Stomach (tissue), 9 donors: Measurements from ENCODE around the gene FXYD2. TPM values are rescaled to one million over a fixed set of nuclear protein-coding genes. Genes with fewer than 3 reads are reported as not detected.

Source experiments
- DNase-seq, 2 donors: peaks; one replicate each; pipeline versions ENCODE4 v3.0.0 to v3.0.0-alpha.2; 2013 to 2019
- H3K27ac ChIP-seq, 5 donors: fragments of 200-600 bp in 4 of 5; sonication (generic) in 4 of 5; one replicate each; pipeline ENCODE4 v1.5.1; 2013 to 2019; ENCODE audit warnings: mild to moderate bottlenecking in 1 of 5, moderate library complexity in 1 of 5
- H3K27me3 ChIP-seq, 3 donors: fragments of 200-600 bp; sonication (generic); one replicate each; pipeline ENCODE4 v1.5.1; 2017 to 2019; ENCODE audit warnings: mixed run types in 1 of 3
- H3K36me3 ChIP-seq, 4 donors: fragments of 200-600 bp; sonication (generic); 1 replicate in 3 of 4; 2 replicates in 1 of 4; pipeline ENCODE4 v1.5.1; 2016 to 2019
- H3K4me1 ChIP-seq, 4 donors: fragments of 200-600 bp; sonication (generic); one replicate each; pipeline ENCODE4 v1.5.1; 2016 to 2019
- H3K4me3 ChIP-seq, 4 donors: fragments of 200-600 bp; sonication (generic) in 3 of 4; one replicate each; pipeline ENCODE4 v1.5.1; 2016 to 2019; ENCODE audit warnings: mild to moderate bottlenecking in 1 of 4
- H3K9me3 ChIP-seq, 4 donors: fragments of 200-600 bp; sonication (generic); one replicate each; pipeline ENCODE4 v1.5.1; 2016 to 2019
- EP300 ChIP-seq: sonication (generic); formaldehyde crosslinking; IDR thresholded peaks from one replicate; pipeline ENCODE4 v1.6.1; 2017; ENCODE audit warnings: antibody characterized with exemption
- POLR2A ChIP-seq, 4 donors: fragments of 450-650 bp; IDR thresholded peaks; one replicate each; pipeline ENCODE4 v1.6.1; 2016; ENCODE audit warnings: antibody characterized with exemption in 4 of 4, control low read depth in 2 of 4, mild to moderate bottlenecking in 1 of 4, moderate library complexity in 1 of 4
- POLR2AphosphoS5 ChIP-seq, 3 donors: sonication (generic); formaldehyde crosslinking; IDR thresholded peaks; one replicate each; pipeline ENCODE4 v1.6.1; 2016; ENCODE audit warnings: antibody characterized with exemption in 3 of 3
- WGBS, 5 donors: extraction: QIAGEN DNeasy Blood & Tissue Kit in 3 of 5; methylation state at CpG; one replicate each; pipeline versions ENCODE4 v1.1.5 to v1.1.7; 2013 to 2018; 5-methylcytosine and 5-hydroxymethylcytosine counted together
- intact Hi-C: fragments of 100-400 bp; cut with DNase I; formaldehyde crosslinking; loops from one replicate; pipeline ENCODE4 v1.15.1; 2023; ENCODE audit warnings: low total_unique reads
- polyA plus RNA-seq, 3 donors: library from polyadenylated mRNA; stranded (reverse); fragments of 200-250 nt; gene quantifications; one replicate each; pipeline ENCODE4 v1.2.3, GENCODE V29; 2013
- total RNA-seq, 5 donors: library from RNA; depleted of rRNA; stranded (reverse); fragments of >200 nt; gene quantifications; one replicate each; pipeline versions ENCODE4 v1.1.0 to v1.2.3, GENCODE V29; 2014 to 2016
- TF ChIP-seq, protein P1 (sequence below), 7 experiments: fragments of 450-650 bp in 4 of 7; fragments of 200-600 bp in 3 of 7; sonication (generic) in 3 of 7; IDR thresholded peaks; one replicate each; pipeline ENCODE4 v1.5.1; 2016 to 2019; ENCODE audit warnings: antibody characterized with exemption in 7 of 7, control low read depth in 2 of 7, mild to moderate bottlenecking in 1 of 7
- donor health status: healthy with polysubstance abuse.
- donor health status: Bipolar disorder and iron deficiency.
- donor health status: healthy.

Gene FXYD2
- total and polyA plus RNA-seq, 8 donors = 0.45 to 7.8 (median 4.0) TPM; not detected in 3

DNA sequence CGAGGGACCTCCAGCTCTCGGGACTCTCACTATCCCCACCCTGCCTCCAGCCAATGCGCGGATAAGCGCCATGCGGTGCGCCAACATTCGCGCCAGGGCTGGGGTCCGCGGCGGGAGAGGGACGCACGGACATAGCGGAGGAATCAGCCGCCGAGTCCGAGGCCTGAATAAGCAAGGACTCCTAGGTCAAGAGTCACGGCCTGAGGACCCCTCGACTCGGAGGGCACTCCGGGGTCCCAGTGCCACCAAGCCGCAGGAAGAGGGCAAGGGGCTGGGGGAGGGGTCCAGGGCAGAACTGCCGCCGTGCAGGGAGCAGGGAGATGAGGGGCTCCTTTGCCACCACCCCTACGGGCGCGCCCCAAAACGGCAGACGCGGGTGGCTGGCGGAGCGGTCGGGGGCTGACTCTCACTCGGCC is 28.1 kb downstream of the FXYD2 start:
- no peak for DNase-seq
- WGBS, 5 donors = 2 to 10% (median 3%) methylated on average over 2 to 35 of the region's 35 CpGs; no CpG with 5 or more reads in 1 of the 5 donors
- H3K4me3 ChIP-seq = peak overlapping the region; percentile 30 to 45 (median 40)

DNA sequence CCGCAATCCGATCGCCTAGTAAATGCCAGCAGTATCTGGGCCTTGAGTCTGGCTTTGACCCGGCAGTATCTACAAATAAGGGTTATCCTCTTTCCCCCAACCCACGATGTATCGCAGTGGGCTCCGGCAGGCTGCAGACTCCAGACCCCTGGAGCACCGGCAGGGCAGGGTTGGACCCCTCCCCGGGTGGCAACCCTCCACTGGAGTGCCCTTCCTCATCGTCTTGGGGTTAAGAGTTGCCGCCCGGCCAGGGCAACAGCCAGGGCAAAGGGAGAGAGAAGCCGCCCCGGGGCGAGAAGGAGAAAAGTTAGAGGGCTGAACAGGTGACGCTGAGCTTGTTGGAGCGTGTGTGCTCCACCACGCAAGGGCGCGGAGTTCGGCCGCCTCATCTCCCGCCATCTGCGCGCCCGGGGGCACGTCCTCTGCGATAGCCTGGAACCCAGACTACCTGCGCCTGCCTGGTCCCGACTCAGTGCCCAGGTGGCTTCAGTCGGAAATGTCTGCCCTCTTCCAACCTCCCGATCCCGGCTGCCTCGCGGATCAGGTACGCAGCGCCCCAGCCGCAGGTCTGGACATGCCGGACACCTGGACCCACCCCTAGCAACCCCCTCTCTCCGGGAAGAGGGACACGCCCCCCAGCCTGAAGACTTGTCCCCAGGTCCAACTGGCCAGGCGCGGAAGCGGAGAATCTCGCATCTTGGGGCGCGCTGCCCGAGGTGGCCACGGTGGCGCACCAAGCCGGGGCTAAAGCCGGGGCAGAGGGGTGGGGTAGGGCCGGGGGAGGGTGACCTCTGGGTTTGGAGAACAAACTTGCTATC is 28.7 kb downstream of the FXYD2 start:
- peaks cover 14 to 80% (median 61%) of the 10 kb centered on the region in 3 donors for H3K27me3 ChIP-seq
- peak in 1 of 2 donors; percentile 33 for DNase-seq
- 7 to 8% (median 8%) methylated on average over 17 to 53 of the region's 53 CpGs for WGBS, 5 donors

More for the DNA sequence above, 28.1 kb downstream of the FXYD2 start:
- TF ChIP-seq EP300 (no peak), POLR2AphosphoS5 (IDR thresholded peaks at IDR 0.05) (no peak), POLR2A (IDR thresholded peaks at IDR 0.05) (no peak)
- TF ChIP-seq, protein P1, sequence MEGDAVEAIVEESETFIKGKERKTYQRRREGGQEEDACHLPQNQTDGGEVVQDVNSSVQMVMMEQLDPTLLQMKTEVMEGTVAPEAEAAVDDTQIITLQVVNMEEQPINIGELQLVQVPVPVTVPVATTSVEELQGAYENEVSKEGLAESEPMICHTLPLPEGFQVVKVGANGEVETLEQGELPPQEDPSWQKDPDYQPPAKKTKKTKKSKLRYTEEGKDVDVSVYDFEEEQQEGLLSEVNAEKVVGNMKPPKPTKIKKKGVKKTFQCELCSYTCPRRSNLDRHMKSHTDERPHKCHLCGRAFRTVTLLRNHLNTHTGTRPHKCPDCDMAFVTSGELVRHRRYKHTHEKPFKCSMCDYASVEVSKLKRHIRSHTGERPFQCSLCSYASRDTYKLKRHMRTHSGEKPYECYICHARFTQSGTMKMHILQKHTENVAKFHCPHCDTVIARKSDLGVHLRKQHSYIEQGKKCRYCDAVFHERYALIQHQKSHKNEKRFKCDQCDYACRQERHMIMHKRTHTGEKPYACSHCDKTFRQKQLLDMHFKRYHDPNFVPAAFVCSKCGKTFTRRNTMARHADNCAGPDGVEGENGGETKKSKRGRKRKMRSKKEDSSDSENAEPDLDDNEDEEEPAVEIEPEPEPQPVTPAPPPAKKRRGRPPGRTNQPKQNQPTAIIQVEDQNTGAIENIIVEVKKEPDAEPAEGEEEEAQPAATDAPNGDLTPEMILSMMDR (IDR thresholded peaks at IDR 0.05) = no peak
- no peaks in the 10 kb centered on the region for H3K36me3 ChIP-seq
- intact Hi-C loops = loop anchor here (10.0 kb wide), 1 partner anchor 372 kb away; no protein-coding TSS in a partner anchor
- H3K27ac ChIP-seq = no peak overlapping the region
- H3K4me1 ChIP-seq = peaks cover 20 to 26% (median 23%) of the 10 kb centered on the region in 4 donors
- peaks cover 14 to 80% (median 61%) of the 10 kb centered on the region in 3 donors for H3K27me3 ChIP-seq
- no peaks in the 10 kb centered on the region for H3K9me3 ChIP-seq

DNA sequence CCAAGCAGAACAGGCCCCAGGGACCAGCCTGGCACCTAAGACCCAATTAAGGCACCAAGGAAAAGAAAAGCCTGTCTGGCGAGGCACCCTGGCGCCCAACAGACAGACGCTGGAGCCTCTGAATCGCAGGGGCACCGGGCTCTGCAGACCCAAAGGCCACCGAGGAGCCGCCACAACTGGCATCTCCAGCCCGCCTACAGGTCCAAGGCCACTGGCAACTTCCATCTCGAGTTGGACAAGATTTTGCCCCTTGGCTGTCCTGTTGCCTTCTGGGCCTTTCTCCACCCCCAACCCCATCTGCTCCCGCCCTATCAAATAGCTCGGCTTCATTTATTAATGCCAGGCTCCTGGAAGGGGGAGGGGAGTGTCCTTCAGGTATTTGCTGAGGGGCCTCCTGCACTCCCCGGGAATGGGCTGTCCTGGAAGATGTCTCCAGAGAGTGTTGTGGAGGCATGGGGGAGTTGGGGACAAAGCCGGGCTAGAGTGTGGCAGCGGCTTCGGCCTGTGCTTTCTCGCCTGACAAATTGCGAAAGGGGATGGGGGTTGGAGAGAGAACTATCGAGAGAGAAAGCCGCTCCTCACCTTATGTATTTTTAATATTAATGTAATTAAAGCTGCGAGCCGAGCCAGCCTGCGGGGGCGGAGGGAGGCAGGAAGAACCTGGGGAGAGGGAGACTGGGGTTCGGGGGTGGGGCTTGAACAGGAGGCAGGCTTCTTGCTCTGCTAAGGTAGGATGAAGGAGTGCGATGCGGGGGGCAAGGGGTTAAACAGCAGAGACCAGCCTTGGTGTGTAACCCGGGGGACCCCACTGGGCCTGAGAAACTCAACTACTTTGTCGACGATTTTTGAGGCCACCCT is 29.5 kb downstream of the FXYD2 start:
- TF ChIP-seq EP300 (no peak), POLR2A (IDR thresholded peaks at IDR 0.05) (no peak), POLR2AphosphoS5 (IDR thresholded peaks at IDR 0.05) (no peak)
- TF ChIP-seq, protein P1 (IDR thresholded peaks at IDR 0.05) = no peak
- no peaks in the 10 kb centered on the region for H3K9me3 ChIP-seq
- no peak overlapping the region for H3K27ac ChIP-seq
- H3K36me3 ChIP-seq = no peaks in the 10 kb centered on the region
- 33 to 49% (median 45%) methylated on average over 22 to 29 of the region's 29 CpGs for WGBS, 5 donors
- no peak for DNase-seq
- H3K27me3 ChIP-seq = peaks cover 14 to 86% (median 61%) of the 10 kb centered on the region in 3 donors
- H3K4me1 ChIP-seq = peaks cover 20 to 26% (median 23%) of the 10 kb centered on the region in 4 donors
- peak overlapping the region in 2 of 4 donors; percentile 38 to 45 for H3K4me3 ChIP-seq
- intact Hi-C loops = loop anchor here (10.0 kb wide), 1 partner anchor 370 kb away; no protein-coding TSS in a partner anchor

More for the DNA sequence above, 28.7 kb downstream of the FXYD2 start:
- Histone ChIP-seq H3K9me3 (no peaks in the 10 kb centered on the region), H3K36me3 (no peaks in the 10 kb centered on the region), H3K4me3 (peak overlapping the region; percentile 30 to 45 (median 40)), H3K27ac (no peak overlapping the region), H3K4me1 (peaks cover 20 to 26% (median 23%) of the 10 kb centered on the region in 4 donors)
- intact Hi-C loops = loop anchor here (10.0 kb wide), 1 partner anchor 371 kb away; no protein-coding TSS in a partner anchor
- TF ChIP-seq POLR2AphosphoS5 (IDR thresholded peaks at IDR 0.05) (no peak), EP300 (no peak), POLR2A (IDR thresholded peaks at IDR 0.05) (no peak)
- TF ChIP-seq, protein P1 (IDR thresholded peaks at IDR 0.05) = no peak

DNA sequence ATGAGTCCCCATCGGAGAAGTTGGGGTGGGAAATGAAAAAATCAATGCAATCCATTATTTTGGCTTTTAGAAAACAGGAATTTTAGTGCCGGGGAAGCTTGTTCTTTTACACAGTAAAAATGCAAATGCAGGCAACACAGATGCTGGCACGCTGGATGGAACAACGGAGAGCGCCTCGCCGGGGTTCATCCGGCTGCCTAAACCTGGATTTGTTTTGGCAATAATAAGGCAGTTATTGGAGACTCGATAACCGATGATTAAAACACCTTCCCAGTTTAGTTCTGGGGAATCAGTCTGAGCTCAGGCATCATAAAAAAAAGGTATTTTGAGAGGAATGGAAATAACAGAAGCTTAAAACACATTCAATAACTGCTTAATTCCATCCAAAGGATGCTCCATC is 30.4 kb downstream of the FXYD2 start:
- no peak for TF ChIP-seq POLR2A (IDR thresholded peaks at IDR 0.05)
- no peak for TF ChIP-seq POLR2AphosphoS5 (IDR thresholded peaks at IDR 0.05)
- no peak for TF ChIP-seq EP300
- TF ChIP-seq, protein P1 (IDR thresholded peaks at IDR 0.05) = no peak
- intact Hi-C loops = loop anchor here (10.0 kb wide), 1 partner anchor 369 kb away; no protein-coding TSS in a partner anchor

More for the DNA sequence above, 30.4 kb downstream of the FXYD2 start:
- 79 to 87% (median 85%) methylated on average over 10 of the region's 10 CpGs for WGBS, 5 donors
- no peak for DNase-seq
- Histone ChIP-seq H3K9me3 (no peaks in the 10 kb centered on the region), H3K4me1 (peaks cover 20 to 26% (median 23%) of the 10 kb centered on the region in 4 donors), H3K36me3 (no peaks in the 10 kb centered on the region), H3K4me3 (no peak overlapping the region), H3K27ac (no peak overlapping the region), H3K27me3 (peaks cover 14 to 85% (median 60%) of the 10 kb centered on the region in 3 donors)
